ENCODE data around the gene GALNTL6.

GALNTL6 gene

GRCh38 chr4:172751550-172751949, 938.3 kb downstream of the GALNTL6 start:
- no peak overlapping the region for H3K27ac ChIP-seq (replicated peaks)
- no peak for TF ChIP-seq POLR2AphosphoS5 (IDR thresholded peaks at IDR 0.05; ENCODE audit: low read depth)
- TF ChIP-seq REST (IDR thresholded peaks at IDR 0.05; ENCODE audit: insufficient replicate concordance, low read depth), result no peak
- TF ChIP-seq CTCF (IDR thresholded peaks at IDR 0.05; ENCODE audit: insufficient read depth, low read length), result no peak
- no peak for TF ChIP-seq SPI1 (IDR thresholded peaks at IDR 0.05; ENCODE audit: borderline replicate concordance, low read depth)
- no peak for TF ChIP-seq GABPA (IDR thresholded peaks at IDR 0.05; ENCODE audit: low read depth)
- no peak overlapping the region for H3K4me3 ChIP-seq (replicated peaks; ENCODE audit: insufficient read depth, low read length)
- DNase-seq (ENCODE audit: low read depth in 1 of 2, low spot score in 1 of 2), result no peak
- H3K27me3 ChIP-seq (ENCODE audit: insufficient read depth, poor library complexity, severe bottlenecking), result no peaks in the 10 kb centered on the region

GRCh38 chr4:172758586-172759340, 945.6 kb downstream of the GALNTL6 start:
- Histone ChIP-seq H3K27ac (replicated peaks) (no peak overlapping the region), H3K27me3 (ENCODE audit: insufficient read depth, poor library complexity, severe bottlenecking) (no peaks in the 10 kb centered on the region), H3K4me3 (replicated peaks; ENCODE audit: insufficient read depth, low read length) (no peak overlapping the region)
- TF ChIP-seq POLR2AphosphoS5 (IDR thresholded peaks at IDR 0.05; ENCODE audit: low read depth) (no peak), SPI1 (IDR thresholded peaks at IDR 0.05; ENCODE audit: borderline replicate concordance, low read depth) (peak; percentile 58; the same call in 1 of the 2 replicates), CTCF (IDR thresholded peaks at IDR 0.05; ENCODE audit: insufficient read depth, low read length) (no peak), GABPA (IDR thresholded peaks at IDR 0.05; ENCODE audit: low read depth) (no peak)
- DNase-seq (ENCODE audit: low read depth in 1 of 2, low spot score in 1 of 2), result peak in 1 of 2 experiments; percentile 10

GRCh38 chr4:172760512-172760911, 947.3 kb downstream of the GALNTL6 start:
- no peak for TF ChIP-seq CTCF (IDR thresholded peaks at IDR 0.05; ENCODE audit: insufficient read depth, low read length)
- TF ChIP-seq REST (IDR thresholded peaks at IDR 0.05; ENCODE audit: insufficient replicate concordance, low read depth), result no peak
- no peak for TF ChIP-seq GABPA (IDR thresholded peaks at IDR 0.05; ENCODE audit: low read depth)
- TF ChIP-seq POLR2AphosphoS5 (IDR thresholded peaks at IDR 0.05; ENCODE audit: low read depth), result no peak
- TF ChIP-seq SPI1 (IDR thresholded peaks at IDR 0.05; ENCODE audit: borderline replicate concordance, low read depth), result no peak
- DNase-seq (ENCODE audit: low read depth in 1 of 2, low spot score in 1 of 2), result no peak
- H3K4me3 ChIP-seq (replicated peaks; ENCODE audit: insufficient read depth, low read length), result no peak overlapping the region
- no peaks in the 10 kb centered on the region for H3K27me3 ChIP-seq (ENCODE audit: insufficient read depth, poor library complexity, severe bottlenecking)
- H3K27ac ChIP-seq (replicated peaks), result no peak overlapping the region

Measured in HL-60 (cell line).